ENCODE data around the gene GNB5. TPM values are rescaled to one million over a fixed set of nuclear protein-coding genes. Genes with fewer than 3 reads are reported as not detected.
"Not testable (repeated sequence)": the region's sequence is repeated elsewhere in the genome, so short reads cannot be mapped to it uniquely, and the experiment has no call there.

GNB5 gene
- total RNA-seq, 1 donor from 2014 or later: 48.6 TPM

DNA sequence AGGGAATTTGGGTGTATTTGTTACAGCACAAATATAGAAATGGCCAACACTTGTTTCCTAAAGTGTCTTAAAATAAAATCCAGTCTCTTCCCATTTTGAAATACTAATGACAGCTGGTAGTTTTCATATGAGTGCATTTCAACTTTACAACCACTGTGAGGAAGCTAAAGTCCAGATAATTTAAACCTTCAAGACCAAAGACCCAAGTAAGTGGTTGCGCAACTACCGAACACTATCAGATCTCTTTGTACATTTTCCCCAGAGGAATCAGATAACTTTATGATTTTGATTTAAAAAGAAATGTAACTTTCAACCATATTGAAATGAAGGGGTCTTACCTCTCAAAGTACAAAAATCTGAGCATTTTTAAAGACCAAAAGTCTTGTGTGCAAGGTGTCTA is 92.9 kb downstream of the GNB5 start:
- peak overlapping the region; percentile 18 for H3K27ac ChIP-seq
- no peaks in the 10 kb centered on the region for H3K27me3 ChIP-seq
- H3K4me3 ChIP-seq: no peak overlapping the region
- DNase-seq (ENCODE audit: extremely low spot score in 2 of 2): no peak
- intact Hi-C loops (cut with DNase I): no loop called here
- H3K9me3 ChIP-seq: no peaks in the 10 kb centered on the region
- TF ChIP-seq POLR2A (IDR thresholded peaks at IDR 0.05): no peak
- TF ChIP-seq, protein P1, sequence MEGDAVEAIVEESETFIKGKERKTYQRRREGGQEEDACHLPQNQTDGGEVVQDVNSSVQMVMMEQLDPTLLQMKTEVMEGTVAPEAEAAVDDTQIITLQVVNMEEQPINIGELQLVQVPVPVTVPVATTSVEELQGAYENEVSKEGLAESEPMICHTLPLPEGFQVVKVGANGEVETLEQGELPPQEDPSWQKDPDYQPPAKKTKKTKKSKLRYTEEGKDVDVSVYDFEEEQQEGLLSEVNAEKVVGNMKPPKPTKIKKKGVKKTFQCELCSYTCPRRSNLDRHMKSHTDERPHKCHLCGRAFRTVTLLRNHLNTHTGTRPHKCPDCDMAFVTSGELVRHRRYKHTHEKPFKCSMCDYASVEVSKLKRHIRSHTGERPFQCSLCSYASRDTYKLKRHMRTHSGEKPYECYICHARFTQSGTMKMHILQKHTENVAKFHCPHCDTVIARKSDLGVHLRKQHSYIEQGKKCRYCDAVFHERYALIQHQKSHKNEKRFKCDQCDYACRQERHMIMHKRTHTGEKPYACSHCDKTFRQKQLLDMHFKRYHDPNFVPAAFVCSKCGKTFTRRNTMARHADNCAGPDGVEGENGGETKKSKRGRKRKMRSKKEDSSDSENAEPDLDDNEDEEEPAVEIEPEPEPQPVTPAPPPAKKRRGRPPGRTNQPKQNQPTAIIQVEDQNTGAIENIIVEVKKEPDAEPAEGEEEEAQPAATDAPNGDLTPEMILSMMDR (IDR thresholded peaks at IDR 0.05): no peak
- TF ChIP-seq POLR2AphosphoS5 (IDR thresholded peaks at IDR 0.05; ENCODE audit: insufficient read depth in 1 of 2, low read depth in 1 of 2): no peak
- peaks cover 39% of the 10 kb centered on the region for H3K4me1 ChIP-seq
- H3K36me3 ChIP-seq: no peaks in the 10 kb centered on the region

DNA sequence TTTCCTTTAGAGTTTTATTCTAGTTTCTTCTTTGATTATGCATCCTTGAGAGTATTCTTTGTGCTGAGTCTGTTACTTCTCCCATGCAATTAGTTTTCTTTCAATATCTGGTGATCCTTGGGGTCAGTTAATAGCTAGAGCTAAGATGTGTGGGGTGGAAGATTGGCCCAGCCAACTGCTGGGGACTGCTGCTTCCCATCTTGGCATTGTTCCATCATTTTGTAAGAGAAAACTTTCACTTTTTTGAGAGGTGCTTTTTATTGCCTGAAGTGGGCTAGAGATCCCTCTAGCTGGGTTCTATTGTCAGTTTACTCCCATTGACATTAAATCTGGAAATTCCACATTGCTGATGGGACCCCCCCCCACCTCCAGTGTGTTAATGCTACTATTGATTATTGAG is 94.0 kb downstream of the GNB5 start:
- peak overlapping the region; percentile 59 for H3K27ac ChIP-seq

DNA sequence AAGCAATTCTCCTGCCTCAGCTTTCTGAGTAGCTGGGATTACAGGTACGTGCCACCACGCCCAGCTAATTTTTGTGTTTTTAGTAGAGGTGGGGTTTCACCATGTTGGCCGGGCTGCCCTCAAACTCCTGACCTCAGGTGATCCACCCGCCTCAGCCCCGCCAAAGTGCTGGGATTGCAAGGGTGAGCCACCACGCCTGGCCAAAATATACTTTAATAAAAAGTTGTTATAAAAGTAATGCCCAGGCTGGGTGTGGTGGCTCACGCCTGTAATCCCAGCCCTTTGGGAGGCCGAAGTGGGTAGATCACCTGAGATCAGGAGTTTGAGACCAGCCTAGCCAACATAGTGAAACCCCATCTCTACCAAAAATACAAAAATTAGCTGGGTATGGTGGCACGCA is 94.7 kb downstream of the GNB5 start:
- DNase-seq (ENCODE audit: extremely low spot score in 2 of 2); H3K9me3 ChIP-seq; H3K27me3 ChIP-seq; H3K4me3 ChIP-seq; intact Hi-C loops (cut with DNase I); H3K36me3 ChIP-seq: not testable (repeated sequence)
- Histone ChIP-seq H3K4me1 (peaks cover 36% of the 10 kb centered on the region), H3K27ac (peak overlapping the region; percentile 51)

More for the DNA sequence above, 94.0 kb downstream of the GNB5 start:
- Histone ChIP-seq H3K27me3 (no peaks in the 10 kb centered on the region), H3K9me3 (no peaks in the 10 kb centered on the region), H3K4me1 (peaks cover 38% of the 10 kb centered on the region), H3K36me3 (no peaks in the 10 kb centered on the region), H3K4me3 (no peak overlapping the region)
- no peak for DNase-seq (ENCODE audit: extremely low spot score in 2 of 2)
- intact Hi-C loops (cut with DNase I): no loop called here
- TF ChIP-seq POLR2AphosphoS5 (IDR thresholded peaks at IDR 0.05; ENCODE audit: insufficient read depth in 1 of 2, low read depth in 1 of 2): no peak
- TF ChIP-seq, protein P1 (IDR thresholded peaks at IDR 0.05): no peak

DNA sequence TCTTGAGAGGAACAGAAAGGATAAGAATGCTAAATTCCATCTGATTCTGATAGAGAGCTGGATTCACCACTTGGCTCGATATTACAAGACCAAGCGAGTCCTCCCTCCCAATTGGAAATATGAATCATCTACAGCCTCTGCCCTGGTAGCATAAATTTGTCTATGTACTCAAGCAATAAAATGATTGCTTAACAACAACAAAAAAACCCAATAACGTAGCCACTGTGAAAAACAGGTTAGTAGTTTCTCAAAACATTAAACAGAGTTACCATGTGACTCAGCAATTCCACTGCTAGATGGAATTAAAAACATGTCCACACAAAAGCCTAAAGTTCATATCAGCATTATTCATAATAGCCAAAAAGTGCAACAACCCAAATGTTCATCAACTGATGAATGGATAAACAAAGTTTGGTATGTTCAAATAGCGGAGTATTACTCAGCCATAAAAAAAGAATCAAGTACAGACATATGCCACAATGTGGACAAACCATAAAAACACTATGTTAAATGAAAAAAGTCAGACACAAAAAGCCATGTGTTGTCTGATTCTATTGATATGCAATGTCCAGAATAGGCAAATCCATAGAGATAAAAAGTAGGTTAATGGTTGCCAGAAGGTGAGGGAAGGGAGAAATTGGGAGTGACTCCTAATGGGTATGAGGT is 95.5 kb downstream of the GNB5 start:
- DNase-seq (ENCODE audit: extremely low spot score in 2 of 2): no peak
- H3K9me3 ChIP-seq: no peaks in the 10 kb centered on the region
- H3K4me1 ChIP-seq: peaks cover 36% of the 10 kb centered on the region
- H3K27me3 ChIP-seq: no peaks in the 10 kb centered on the region
- no peaks in the 10 kb centered on the region for H3K36me3 ChIP-seq
- H3K27ac ChIP-seq: peak overlapping the region; percentile 71
- no peak overlapping the region for H3K4me3 ChIP-seq
- peak in 1 of 2 donors; percentile 95 for TF ChIP-seq POLR2AphosphoS5 (IDR thresholded peaks at IDR 0.05; ENCODE audit: insufficient read depth in 1 of 2, low read depth in 1 of 2)
- TF ChIP-seq, protein P1 (IDR thresholded peaks at IDR 0.05): no peak
- no peak for TF ChIP-seq POLR2A (IDR thresholded peaks at IDR 0.05)
- intact Hi-C loops (cut with DNase I): no loop called here

DNA sequence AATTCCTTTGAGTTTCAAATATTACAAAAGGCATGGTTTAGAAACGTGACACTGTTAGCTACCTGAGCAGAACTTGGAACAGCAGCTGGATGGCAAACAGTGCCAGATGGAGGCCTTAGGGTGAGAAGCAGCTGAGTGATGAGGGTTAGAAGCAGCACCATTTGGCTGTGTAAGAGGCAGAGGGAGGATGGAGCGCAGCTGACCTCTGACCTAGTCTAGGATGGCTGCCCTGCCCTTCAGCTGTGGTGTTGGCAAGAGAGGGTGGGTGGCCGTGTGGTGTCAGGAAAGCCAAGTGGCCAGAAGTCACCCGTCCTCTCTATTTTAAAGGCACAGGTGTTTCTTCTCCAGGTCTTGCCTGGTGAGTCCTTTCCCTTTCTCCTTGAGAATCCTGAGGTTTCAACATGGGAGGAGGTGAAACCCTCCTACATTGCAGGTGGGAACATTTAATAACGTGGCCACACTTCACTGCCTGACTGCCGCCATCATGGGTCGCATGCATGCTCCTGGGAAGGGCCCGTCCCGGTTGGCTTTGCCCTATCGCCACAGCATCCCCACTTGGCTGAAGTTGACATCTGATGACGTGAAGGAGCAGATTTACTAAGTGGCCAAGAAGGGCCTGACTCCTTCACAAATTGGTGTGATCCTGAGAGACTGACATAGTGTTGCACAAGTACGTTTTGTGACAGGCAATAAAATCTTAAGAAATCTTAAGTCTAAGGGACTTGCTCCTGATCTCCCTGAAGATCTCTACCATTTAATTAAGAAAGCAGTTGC is 96.2 kb downstream of the GNB5 start:
- Histone ChIP-seq H3K4me1 (peaks cover 36% of the 10 kb centered on the region), H3K27me3 (no peaks in the 10 kb centered on the region), H3K9me3 (no peaks in the 10 kb centered on the region), H3K4me3 (no peak overlapping the region), H3K36me3 (no peaks in the 10 kb centered on the region), H3K27ac (peak overlapping the region; percentile 71)
- intact Hi-C loops (cut with DNase I): no loop called here
- TF ChIP-seq POLR2A (IDR thresholded peaks at IDR 0.05) (no peak), POLR2AphosphoS5 (IDR thresholded peaks at IDR 0.05; ENCODE audit: insufficient read depth in 1 of 2, low read depth in 1 of 2) (peak in 1 of 2 donors; percentile 78)
- TF ChIP-seq, protein P1 (IDR thresholded peaks at IDR 0.05): no peak
- DNase-seq (ENCODE audit: extremely low spot score in 2 of 2): no peak
